Measurements from ENCODE around the gene SLC26A11.

SLC26A11 gene

GRCh38 chr17:80277751-80278671 is 57.8 kb downstream of the SLC26A11 start:
- no peak for DNase-seq (ENCODE audit: low read depth in 2 of 3, low spot score in 1 of 3)

DNA sequence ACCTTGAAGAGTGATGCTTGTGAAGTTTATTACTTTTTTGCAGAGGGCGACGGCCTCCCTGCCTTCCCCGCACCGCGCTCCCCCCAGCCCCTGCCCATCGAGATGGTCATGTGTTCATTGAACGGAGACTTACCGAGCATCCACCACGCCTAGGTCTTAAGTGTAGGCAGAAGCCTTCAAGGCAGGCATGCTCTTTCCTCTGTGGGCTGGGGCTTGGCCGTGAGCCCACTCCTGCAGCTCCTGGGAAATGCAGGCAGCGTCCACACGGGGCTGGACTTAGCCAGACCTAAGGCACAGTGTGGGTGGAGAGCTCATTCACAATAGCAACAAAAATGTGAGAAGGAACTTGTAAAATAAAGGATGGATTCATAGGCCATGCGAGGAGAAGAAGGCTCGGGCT is 59.7 kb downstream of the SLC26A11 start:
- no peak for DNase-seq (ENCODE audit: low read depth in 2 of 3, low spot score in 1 of 3)

DNA sequence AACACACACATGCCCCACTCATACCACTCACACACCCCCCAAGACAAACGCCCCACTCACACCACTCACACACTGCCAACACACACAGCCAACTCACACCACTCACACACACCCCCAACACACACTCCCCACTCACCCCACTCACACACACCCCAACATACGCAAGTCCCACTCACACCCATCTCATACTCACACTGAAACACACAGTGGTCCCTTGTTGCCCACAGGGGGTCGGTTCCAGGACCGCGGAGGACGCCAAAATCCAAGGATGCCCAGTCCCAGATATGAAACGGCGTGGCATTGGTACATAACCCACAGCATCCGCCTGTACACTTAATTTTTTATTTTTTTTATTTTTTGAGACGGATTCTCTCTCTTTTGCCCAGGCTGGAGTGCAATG is 61.3 kb downstream of the SLC26A11 start:
- DNase-seq (ENCODE audit: low read depth in 2 of 3, low spot score in 1 of 3) = no peak

- DNase-seq (ENCODE audit: low read depth in 2 of 3, low spot score in 1 of 3) = no peak
Measured at GRCh38 chr17:80283116-80283852, 63.1 kb downstream of the SLC26A11 start.

GRCh38 chr17:80284631-80285030 is 64.4 kb downstream of the SLC26A11 start:
- DNase-seq (ENCODE audit: low read depth in 2 of 3, low spot score in 1 of 3) = no peak

DNA sequence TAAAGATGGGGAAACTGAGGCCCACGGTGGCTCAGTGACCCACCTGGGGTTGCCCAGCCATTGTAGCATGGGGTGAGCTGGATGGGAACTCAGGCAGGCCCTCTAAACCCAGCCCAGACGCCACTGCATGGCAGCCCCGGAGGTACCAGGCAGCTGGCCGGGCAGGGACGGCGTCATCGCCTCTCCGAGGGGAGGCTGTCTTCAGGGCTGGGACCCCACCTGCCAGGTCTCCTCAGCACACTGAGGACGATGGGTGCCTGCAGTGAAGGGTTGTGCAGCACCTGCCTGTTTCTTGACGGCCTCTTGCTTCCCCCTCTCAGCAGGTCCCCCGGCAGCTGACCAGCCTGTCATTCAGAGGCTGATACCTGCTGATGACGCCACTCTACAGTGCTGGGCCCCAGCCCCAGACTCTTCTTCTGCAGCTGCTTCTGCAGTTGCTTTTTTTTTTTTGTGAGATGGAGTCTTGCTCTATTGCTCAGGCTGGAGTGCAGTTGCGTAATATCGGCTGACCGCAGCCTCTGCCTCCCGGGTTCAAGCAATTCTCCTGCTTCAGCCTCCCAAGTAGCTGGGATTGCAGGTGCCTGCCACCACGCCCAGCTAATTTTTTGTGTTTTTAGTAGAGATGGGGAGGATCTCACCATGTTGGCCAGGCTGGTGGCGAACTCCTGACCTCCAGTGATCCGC is 65.2 kb downstream of the SLC26A11 start:
- DNase-seq (ENCODE audit: low read depth in 2 of 3, low spot score in 1 of 3) = no peak

GRCh38 chr17:80286638-80286960 is 66.4 kb downstream of the SLC26A11 start:
- no peak for DNase-seq (ENCODE audit: low read depth in 2 of 3, low spot score in 1 of 3)

GRCh38 chr17:80287038-80287437 is 66.8 kb downstream of the SLC26A11 start:
- DNase-seq (ENCODE audit: low read depth in 2 of 3, low spot score in 1 of 3) = no peak

DNA sequence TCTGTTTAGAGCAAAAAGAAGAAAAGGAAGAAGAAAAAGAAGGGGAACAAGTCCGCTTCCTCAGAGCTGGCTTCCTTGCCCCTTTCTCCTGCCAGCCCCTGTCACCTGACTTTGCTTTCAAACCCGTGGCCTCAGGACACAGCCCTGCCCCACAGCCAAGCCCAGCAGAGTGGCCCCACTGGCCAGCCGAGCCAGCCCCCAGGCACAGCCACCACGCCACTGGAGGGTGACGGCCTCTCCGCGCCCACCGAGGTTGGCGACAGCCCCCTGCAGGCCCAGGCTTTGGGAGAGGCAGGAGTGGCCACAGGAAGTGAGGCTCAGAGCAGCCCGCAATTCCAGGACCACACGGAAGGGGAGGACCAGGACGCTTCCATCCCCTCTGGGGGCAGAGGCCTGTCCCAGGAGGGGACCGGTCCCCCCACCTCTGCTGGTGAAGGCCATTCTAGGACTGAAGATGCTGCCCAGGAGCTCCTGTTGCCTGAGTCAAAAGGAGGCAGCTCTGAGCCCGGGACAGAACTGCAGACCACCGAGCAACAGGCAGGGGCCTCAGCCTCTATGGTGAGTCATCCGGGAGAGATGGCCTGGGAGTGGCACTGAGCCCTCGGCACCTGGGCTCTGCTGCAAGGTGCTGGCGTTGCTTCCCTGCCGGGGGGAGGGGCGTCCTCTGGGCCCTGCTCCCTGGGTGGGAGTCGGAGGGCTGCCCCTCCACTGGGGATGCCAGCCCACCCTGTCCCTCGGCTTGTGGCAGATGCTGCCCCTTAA is 67.8 kb downstream of the SLC26A11 start:
- DNase-seq (ENCODE audit: low read depth in 2 of 3, low spot score in 1 of 3) = no peak

DNA sequence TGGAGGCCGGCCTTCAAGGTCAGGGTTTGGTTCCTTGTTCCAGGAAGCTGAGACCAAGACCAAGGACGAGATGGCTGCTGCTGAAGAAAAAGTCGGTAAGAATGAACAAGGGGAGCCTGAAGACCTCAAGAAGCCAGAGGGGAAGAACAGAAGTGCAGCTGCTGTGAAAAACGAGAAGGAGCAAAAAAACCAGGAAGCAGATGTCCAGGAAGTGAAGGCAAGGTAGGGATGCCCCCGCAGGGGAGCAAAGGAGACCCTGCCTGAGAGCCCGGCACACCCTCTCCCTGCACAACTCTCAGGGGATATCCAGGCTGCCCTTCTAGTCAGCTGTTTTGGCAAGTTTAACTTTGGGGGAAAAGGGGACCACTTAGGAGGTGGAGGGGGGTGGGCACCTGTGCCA is 69.4 kb downstream of the SLC26A11 start:
- DNase-seq (ENCODE audit: low read depth in 2 of 3, low spot score in 1 of 3) = no peak

GRCh38 chr17:80290156-80290555 is 69.9 kb downstream of the SLC26A11 start:
- no peak for DNase-seq (ENCODE audit: low read depth in 2 of 3, low spot score in 1 of 3)

DNA sequence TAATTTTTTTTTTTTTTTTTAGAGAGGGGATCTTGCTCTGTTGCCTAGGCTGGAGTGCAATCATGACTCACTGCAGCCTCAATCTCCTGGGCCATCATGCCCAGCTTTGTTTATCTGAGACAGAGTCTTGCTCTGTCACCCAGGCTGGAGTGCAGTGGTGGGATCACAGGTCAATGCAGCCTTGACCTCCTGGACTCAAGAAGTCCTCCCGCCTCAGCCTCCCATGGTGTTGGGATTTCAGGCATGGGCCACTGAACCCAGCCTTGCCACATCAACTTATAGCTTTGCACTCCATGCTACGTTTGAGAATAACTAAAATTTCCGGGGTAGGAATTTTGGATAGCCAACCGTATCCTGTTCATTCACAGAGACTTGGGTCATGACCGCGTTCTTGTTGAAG is 71.0 kb downstream of the SLC26A11 start:
- DNase-seq (ENCODE audit: low read depth in 2 of 3, low spot score in 1 of 3) = no peak

DNA sequence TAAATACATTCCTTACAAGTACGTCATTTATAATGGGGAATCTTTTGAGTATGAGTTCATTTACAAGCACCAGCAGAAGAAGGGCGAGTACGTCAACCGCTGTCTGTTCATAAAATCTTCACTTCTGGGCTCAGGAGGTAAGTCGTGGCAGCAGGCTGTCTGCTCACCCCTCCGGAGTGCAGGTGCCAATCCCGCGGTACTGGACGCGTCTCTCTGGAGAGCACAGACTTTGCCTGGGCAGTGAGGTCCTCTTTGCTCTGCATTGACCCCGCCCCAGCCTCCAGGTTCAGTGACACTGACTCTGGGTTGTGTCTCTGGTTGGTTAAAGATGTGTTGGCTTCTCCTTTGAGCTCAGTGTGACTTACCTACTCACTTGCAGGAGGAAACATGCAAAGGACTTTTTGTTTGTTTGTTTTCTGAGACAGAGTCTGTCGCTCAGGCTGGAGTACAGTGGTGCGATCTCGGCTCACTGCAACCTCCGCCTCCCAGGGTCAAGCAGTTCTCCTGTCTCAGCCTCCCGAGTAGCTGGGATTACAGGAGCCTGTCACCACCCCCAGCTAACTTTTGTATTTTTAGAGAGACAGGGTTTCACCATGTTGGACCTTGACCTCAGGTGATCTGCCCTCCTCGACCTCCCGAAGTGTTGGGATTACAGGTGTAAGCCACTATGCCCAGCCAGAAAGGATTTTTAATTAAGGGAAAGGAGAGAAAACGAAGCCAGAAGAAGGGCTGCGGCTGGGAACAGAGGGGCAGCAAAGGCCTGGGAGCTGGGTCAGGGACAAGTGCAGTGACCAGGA is 71.7 kb downstream of the SLC26A11 start:
- no peak for DNase-seq (ENCODE audit: low read depth in 2 of 3, low spot score in 1 of 3)

DNA sequence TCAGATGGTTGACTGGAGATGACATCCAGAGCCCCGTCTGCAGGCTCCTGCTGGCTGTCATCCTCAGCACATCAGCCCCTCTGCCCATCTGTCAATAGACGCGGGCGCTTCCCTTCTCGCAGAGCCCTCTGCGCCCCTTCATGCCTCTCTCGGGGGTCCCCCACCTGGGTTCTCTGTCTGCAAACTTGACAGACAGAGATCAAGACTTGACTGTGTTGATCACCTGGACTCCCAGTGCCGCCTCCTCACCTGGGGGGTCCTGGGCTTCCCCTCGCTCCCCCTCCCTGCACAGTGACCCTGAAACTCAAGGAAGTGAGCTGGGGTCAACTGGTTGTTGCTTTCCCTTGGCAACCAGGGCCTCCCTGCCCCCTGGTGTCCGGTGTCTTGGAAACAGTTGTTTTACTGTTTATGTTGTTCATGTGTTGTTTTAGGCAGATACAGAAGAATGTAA is 72.3 kb downstream of the SLC26A11 start:
- DNase-seq (ENCODE audit: low read depth in 2 of 3, low spot score in 1 of 3) = no peak

GRCh38 chr17:80294210-80294609 is 74.0 kb downstream of the SLC26A11 start:
- DNase-seq (ENCODE audit: low read depth in 2 of 3, low spot score in 1 of 3) = no peak

DNA sequence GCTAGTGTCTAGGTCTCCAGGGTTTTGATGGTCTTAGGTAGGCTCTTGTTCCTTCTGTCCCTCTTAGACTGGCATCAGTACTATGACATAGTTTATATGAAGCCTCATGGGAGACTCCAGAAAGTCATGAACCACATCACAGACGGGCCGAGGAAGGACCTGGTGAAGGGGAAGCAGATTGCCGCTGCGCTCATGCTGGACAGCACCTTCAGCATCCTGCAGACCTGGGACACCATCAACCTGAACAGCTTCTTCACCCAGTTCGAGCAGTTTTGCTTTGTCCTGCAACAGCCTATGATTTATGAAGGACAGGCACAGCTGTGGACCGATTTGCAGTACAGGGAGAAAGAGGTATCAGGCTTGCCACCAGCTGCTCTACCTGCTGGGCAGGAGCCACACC is 74.4 kb downstream of the SLC26A11 start:
- no peak for DNase-seq (ENCODE audit: low read depth in 2 of 3, low spot score in 1 of 3)

DNA sequence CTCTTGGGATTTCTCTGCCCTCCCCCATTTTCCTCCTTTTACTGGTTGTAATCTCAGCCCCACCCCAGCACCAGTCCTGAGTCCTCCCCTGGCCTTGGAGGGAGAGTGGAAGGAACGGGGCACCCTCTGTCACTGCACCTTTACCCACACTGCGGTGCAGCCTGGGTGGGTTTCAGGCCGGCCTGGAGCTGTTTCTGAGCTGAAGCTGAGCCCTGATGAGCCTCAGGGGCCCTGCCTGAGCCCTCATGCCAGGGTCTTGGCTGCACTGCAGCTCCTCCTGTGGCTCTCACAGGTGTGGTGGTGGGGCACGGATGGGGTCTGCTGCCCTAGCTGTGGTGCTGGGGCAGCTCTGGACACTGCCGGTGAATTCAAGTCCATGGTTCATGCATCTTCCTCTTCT is 74.9 kb downstream of the SLC26A11 start:
- DNase-seq (ENCODE audit: low read depth in 2 of 3, low spot score in 1 of 3) = no peak

- no peak for DNase-seq (ENCODE audit: low read depth in 2 of 3, low spot score in 1 of 3)
Measured at GRCh38 chr17:80295559-80295958, 75.3 kb downstream of the SLC26A11 start.

DNA sequence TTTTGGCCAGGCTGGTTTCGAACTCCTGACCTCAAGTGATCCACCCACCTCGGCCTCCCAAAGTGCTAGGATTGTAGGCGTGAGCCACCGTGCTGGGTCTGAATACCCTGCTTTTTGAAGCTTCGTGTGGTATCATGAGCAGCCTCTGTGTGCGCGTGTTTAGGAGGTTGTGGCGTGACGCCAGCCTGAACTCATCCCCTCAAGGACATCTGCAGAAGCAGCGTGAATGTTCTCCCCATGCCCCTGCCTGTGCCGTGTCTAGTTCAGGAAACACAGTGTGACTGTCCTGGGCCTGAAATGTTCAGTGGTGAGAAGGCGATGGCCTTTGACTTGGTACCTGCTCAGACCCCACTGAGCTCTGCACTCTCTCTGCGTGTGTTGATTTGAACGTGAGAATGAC is 76.0 kb downstream of the SLC26A11 start:
- no peak for DNase-seq (ENCODE audit: low read depth in 2 of 3, low spot score in 1 of 3)

GRCh38 chr17:80297996-80298560 is 77.9 kb downstream of the SLC26A11 start:
- DNase-seq (ENCODE audit: low read depth in 2 of 3, low spot score in 1 of 3) = no peak

Measured in stimulated activated CD4-positive, alpha-beta T cell treated with anti-CD3 and anti-CD28 coated beads, Interleukin-12 subunit alpha, Interleukin-12 subunit beta, amount 100 ng/mL, for 48 hours (primary cell).